Lung microvascular endothelial cell (primary cell): ENCODE results near the gene FAM204A. TPM values are rescaled to one million over a fixed set of nuclear protein-coding genes. Genes with fewer than 3 reads are reported as not detected.

Experiments used
- DNase-seq, 2 donors: peaks; one replicate each; pipeline versions ENCODE4 v3.0.0 to v3.0.0-alpha.2; 2010; ENCODE audit warnings: low read depth in 2 of 2
- total RNA-seq: library from RNA; depleted of rRNA; stranded (reverse); fragments of >200 nt; gene quantifications from 2 replicates; pipeline ENCODE4 v1.2.1, GENCODE V29; 2014

Gene FAM204A
- 24.2 and 28.0 TPM in 2 replicates for total RNA-seq

DNA sequence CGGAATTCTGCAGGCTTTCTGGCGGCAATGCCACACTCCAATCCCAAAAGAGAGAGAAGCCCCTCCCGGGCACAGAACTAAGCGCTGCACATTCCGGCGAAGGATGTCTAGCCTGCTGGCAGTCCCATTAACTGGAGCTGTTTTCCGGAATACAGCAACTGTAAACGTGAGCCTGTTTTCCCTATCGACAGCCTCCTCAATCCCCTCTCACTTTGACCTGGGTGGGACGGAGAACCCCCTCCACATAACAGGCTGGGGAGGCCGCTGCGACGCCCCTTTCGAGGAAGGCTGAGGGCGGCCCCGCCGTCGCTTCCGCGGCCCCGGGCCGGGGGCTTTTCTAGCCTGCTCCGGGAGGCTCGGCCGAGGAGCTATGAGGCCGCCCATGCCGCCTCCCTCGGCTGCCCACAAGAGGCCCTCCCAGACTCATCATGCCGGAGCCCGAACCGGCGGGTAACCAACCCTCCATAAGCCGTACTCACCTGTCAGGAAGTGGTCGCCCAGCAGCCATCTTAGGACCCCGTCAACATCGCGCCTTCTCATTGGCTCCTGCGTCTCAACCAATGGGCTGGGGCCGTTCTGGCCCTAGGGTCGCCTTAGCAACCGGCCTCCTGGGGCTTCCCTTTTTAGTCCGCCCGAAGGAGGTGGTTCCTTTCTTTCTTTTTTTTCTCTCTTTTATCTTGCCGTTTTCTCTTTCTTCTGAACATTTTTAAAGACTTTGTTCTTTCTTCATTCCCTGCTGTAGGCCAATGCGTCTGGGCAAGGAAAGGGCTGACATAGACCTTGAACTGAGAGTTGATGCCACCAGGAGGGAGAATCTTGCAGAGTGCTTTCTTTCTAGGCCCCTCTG, at the start of gene FAM204A:
TSS of gene FAM204A (minus strand) at position 534 of the 847 bp plus-strand sequence. CDS start 5,909 bp downstream, outside the sequence.
- DNase-seq, result peak; percentile 94 to 95

DNA sequence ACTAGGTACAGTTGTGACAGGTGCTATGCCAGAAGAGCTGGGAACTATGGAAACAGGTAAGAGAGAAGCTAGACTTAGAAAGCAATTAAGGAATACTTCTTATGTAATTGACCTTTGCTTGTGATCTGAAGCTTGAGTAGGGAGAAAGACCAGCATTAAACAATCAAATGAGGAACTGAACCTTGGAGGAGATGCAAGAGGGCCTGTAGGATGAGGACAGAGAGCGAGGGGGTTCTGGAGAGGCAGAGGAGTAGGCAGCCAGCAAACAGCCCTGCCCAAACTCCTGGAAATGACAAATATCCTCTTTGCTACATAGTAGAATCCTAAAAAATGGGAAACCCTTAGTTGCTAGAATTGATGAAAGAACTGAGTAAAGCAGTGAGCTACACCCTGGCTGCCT, 41.6 kb upstream of the FAM204A start:
- DNase-seq, result no peak

DNA sequence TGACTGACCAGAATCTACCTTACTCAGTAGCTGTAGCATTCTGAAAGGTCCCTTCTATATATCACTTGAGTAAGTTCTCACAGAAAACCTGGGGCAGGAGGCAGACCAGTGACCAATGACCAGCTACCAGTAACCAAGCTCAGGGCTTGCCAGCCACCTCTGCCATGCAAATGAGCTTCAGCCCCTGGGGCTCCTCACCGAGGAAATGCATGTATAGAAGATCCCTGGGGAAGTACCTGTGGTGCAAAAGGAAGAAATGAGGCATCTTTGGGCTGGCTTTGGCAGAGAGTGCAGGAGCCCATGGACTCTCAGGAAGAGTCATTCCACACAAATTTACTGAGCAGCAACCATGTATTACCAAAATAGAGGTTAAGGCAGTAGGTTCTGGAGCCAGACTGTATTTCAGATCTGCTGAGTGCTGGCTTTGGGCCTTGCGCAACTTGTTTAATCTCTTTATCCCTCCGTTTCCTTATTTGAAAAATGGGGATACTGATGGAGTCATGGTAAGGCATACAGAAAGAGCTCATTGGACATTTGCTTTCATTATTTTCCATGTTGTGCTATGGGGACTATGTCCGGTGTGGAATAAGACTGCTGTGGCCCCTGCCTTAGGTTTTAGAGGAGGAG, 41.1 kb upstream of the FAM204A start:
- DNase-seq, result no peak

DNA sequence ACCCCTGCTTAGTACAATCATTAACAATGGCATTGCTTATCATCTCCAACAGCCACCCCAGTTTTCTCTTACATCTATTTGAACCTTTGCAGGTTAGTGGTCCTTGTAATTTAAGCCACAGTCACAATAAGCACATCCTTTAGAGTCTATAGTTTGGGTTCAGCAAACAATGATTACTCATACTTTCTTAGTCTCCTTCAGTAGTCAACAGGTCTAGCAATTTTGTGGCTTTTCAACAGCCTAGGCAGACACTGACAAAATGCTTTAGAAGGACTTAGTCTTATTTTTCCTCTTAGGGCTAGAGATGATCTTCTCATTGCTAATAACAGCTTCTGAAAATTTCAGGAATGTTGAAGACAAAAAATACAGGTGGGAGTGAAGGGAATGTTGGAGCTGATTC, 32.3 kb upstream of the FAM204A start:
- no peak for DNase-seq

DNA sequence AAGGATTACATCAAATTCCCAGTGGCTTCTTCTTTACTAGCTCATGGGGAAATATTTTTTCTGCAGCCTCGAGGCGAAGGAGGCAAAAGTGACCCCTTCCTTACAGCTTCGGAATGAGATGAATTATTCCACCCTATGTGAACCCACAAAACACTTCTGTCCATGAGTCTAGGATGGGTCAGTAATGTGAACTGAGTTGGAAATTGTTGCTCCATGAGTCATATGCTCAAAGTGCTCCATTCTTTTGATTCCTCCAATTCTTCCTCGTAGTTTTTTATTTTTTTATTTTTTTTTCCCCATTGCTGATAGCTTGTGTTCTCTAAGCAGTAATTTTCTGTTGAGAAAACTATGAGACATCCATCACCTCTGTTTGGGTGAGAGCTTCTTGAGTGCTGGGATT, 31.7 kb upstream of the FAM204A start:
- DNase-seq, result peak in 1 of 2 donors; percentile 17

DNA sequence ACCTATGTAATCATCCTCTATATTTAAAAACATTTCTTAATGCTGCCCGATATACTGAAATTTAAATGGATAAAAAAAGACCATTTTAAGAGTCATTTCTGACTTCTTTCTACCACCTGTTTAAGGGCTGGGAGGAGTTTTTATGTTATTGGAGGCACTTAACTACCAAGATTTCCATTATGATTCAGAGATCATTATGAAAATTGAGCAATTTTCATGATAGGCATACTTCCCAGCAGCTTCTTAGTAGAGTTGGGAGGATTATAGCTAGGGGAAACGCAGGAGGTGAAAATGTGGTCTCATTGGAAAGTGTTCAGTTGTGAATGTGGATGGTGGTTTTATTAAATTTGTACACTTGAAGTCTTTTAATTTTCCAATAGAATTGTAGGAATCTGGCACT, 28.4 kb upstream of the FAM204A start:
- DNase-seq, result no peak

DNA sequence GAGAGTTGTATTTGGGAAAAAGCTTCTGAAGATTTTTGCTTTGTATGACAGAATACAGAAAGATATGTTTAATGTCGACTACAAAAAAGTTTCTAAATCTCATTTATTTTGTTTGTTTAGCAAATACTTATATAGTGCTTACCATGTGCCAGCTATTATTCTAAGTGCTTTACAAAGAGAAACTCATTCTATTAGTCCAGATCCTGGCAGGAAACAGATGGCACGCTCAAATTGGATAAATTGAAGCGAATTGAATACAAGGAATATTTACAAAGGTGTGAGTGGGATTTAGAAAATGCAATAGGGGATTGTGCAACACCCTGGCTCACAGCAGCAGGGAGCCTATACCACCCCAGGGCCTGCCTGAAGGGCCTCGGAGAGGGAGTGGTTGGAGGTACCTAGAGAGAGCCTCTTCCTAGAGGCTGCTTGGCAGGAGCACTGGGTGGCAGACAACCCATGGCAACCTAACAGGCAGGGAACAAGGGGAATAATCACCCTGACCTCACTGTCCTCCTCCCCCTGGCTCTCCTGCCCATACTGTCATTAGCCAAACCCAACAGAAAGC, 27.6 kb upstream of the FAM204A start:
- peak in 1 of 2 donors; percentile 23 for DNase-seq

DNA sequence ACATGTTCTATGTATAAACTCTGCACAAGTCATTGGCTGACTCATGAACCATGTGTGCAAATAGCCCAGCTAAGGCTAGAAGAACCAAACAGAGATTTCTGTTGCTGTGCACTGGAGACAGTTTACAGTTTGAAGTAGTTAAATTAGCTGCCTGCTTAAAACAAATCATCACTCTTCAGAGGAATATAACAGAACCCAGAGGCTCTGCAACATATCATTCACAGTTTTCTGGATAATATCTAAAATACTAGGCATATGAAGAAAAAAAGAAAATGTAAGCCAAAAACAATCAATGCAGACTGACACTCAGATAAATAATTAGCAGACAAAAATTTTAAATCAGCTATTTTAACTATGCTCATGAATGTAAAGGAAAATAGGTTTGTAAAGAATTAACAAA, 23.6 kb upstream of the FAM204A start:
- DNase-seq, result no peak

DNA sequence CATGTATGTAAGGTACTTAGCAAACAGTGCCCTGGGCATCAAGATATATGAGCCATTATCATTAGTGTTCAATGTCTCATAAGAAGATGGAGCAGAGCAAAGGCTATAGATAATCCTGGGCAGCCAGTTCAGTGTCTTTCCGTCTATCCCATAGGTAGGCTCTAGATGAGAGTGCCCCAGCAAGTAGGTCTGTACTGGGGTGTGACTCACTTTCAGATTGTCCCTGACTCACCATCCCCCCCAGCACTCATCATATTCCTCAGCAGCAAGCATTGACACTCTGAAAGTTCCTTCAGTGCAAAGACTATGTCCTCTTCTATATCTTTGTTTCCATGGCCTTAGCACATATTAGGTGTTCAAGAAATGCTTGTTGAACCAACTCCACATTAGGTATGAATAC, 20.0 kb upstream of the FAM204A start:
- no peak for DNase-seq

DNA sequence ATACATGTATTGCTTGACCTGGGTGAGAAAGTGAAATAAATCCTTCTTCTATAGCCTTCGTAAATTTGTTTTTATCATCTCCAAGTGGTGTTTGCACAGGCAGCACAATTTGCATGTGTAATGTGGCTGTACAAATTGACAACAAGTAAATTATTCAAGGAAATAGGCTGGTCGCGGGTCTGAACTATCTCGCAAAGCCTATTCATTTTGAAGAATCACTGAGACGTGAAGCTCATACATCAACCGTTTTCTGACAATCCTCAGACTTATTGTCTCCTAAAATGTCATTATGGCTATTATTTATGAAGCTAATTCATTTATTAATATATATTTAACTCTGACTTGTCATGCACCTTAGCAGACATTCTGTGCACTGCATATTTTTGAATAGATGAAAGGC, 16.2 kb upstream of the FAM204A start:
- no peak for DNase-seq

DNA sequence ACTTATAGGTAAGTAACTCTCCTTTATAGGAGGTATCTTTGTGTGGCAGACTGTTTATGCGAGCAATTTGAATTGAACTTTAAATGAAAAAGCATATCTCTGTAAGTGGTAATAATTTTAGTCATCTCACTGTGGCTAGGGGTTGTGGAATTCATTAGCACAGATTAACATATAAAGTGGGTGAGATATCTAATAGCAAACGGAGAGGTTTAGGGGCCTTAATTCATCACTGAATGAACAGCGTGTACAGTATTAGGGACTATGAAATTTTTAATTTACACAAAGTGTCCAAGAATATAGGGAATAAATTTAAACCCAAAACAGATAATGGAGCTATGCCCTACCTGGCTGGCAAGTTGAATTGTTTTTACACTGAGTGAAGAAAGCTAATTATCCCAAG, 15.7 kb upstream of the FAM204A start:
- DNase-seq, result no peak

DNA sequence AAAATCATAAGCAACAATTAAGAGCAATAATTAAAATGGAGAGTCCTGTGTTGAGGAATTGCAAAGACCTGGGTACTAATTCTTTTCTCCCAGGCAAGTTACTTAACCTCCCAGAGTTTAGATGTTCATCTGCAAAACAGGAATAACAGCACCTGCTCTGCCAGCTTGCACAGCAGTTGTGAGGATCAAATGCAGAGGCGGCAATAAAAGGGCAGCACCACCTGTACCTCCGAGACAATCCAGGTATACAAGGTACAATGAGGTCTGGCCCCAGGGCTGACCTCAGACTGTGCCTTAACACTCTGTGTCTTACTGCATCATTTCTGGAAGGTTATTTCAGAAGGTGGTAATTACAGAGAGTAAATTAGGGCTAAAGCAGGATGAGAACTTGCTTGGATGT, 14.5 kb upstream of the FAM204A start:
- DNase-seq, result no peak

DNA sequence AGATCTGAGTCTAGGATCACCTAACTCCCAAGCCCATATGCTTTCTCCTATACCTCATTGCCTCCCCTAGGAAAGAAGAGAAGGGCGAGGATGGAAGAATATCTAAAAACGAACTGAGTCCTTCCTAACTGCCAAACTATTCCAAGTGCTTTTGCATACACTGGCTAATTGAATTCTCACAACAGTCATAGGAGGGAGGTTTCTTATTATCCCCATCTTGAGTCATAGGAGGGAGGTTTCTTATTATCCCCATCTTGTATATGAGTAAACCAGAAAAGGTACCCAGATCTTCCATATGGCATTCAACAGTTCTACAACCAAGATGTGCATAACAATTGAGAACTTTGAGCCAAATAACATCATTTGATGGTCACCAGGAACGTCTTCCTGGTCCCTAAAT, 13.1 kb upstream of the FAM204A start:
- DNase-seq, result no peak

DNA sequence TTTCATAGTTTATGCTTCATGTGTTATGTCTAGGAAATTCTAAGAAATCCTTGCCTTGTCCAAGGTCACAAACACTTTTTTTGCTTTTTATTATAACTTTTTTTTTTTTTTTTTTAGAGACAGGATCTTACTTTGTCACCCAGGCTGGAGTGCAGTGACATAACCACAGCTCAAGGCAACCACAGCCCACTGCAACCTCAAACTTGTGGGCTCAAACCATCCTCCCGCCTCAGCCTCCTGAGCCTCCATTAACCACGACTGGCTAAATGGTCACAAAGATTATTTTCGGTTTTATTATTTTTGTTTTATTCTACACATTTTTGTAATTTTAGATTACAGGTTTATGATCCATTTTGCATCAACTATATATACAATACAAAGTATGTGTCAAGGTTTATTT, 7.1 kb upstream of the FAM204A start:
- DNase-seq, result no peak

DNA sequence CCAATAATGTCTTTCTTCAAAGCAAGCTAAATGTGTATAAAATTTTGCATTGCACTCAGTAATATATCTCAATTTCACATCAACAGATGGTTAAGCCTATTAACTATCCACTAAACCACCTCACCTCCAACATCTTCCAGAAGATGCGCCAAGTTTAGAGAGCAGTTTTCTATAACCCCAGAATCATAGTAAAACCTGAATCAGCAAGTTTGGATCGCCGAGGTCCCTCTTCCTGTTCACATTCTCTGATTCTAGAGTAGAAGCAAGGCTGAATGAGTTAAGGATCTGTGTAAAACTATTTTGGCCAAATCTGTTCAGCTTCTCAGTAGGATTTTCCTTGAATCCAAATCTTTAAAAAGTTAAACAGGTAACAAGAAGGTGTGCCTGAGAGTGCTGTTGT, 1.4 kb upstream of the FAM204A start:
- DNase-seq, result no peak

DNA sequence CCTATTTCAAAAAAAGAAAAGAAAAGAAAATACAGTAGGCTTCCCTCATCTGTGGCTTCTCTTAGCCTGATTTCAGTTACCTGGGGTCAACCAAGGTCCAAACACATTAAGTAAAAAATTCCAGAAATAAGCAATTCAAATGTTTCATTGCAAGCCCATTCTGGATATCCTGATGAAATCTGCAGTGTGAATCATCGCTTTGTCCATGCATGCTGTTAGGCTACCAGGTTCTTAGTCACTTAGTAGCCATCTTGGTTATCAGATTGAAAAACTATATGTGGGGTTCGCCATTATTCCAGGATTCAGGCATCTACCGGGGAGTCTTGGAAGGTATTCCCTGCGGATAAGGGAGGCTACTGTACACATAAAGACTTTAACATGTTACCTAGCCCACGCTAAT, 991 bp upstream of the FAM204A start:
- DNase-seq, result peak in 1 of 2 donors; percentile 3

DNA sequence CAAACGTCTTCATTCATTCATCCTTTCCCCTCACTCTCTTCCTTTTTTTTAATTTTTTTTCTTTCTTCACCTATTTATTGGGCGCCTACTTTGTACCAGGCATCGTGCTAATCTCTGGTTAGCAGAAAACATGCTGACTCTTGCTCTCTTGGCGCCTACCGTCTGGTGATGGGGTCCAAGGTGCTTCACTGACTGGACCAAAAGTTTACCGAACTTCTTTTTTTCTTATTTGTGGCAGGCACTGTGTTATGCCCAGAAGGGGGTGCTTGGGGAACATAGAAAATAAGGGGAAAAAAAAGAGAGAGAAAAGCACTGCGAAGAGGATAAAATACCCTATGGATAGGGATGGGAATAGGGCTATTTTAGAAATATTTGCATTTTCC, 505 bp upstream of the FAM204A start:
- DNase-seq, result peak in 1 of 2 donors; percentile 2

DNA sequence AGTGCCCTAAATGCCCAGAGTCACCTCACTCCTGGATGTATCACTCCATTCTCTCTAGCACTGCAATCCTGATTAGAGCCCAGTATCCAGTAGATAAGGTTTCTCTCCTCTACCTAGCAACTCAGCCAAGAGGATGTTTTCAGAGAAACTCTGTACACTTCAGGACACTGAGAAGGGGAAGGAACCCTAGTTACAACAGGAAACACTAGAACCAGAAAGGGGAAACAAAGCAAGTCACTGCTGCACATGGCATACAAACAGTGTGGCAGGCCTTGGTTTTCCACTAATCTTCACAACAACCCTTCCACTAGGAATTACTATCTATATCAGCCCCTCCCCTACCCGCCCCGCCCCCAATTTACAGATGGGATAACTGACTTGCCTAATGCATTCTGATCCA, 1.6 kb downstream of the FAM204A start:
- peak in 1 of 2 donors; percentile 11 for DNase-seq

DNA sequence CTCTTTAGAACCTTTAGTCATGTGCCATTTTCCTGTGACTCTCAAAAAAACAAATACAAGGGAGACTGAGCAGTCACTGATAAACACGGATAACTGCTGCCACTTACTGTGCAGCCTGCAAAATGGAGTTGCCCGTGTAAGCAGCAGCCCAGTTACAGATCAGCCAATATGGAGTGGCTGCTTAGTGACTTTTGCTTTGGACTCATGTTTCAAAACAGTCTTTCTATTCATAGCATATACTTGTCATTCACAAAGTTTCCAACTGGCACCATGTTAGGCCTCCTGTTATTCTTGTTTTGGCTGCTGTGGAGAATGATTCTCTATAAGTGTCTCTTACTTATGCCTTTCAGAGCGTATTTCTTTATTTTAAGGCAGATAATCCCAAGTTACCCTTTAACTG, 3.0 kb downstream of the FAM204A start:
- no peak for DNase-seq

DNA sequence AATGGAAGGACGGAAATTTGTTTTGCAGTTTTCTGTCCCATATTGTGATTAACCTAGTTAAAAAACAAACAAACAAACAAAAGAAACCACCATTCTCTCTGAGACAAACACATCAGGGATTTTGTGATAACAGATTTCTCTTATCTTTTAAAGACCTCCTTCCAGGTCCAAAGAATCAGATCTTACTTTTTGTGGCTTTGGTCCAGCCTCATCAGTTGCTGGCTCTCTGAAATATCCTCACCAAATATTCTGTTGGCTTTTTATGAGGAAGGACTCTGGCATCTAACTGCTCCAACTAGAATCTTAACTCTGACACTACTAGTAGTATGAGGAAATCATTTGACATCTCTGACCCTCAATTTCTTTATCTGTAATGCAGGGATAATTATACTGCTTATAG, 4.8 kb downstream of the FAM204A start:
- no peak for DNase-seq

DNA sequence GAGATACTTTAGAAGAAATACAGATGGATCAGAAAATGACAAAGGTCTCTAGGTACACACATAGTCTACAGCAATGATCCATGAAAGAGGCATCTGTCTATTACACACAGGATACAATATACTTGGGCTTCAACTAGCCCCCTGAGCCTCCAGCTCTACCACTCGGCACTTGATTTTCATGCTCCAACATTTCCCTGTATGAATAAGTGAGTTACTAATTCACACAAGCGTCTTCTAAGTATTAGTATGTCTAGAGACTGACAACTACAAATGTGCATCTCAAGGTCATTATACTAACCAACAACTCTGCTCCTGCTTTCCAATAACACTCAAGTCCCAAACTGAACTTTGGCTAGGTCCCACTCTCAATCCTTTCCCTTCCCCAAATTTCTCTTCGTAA, 8.3 kb downstream of the FAM204A start:
- DNase-seq, result no peak

DNA sequence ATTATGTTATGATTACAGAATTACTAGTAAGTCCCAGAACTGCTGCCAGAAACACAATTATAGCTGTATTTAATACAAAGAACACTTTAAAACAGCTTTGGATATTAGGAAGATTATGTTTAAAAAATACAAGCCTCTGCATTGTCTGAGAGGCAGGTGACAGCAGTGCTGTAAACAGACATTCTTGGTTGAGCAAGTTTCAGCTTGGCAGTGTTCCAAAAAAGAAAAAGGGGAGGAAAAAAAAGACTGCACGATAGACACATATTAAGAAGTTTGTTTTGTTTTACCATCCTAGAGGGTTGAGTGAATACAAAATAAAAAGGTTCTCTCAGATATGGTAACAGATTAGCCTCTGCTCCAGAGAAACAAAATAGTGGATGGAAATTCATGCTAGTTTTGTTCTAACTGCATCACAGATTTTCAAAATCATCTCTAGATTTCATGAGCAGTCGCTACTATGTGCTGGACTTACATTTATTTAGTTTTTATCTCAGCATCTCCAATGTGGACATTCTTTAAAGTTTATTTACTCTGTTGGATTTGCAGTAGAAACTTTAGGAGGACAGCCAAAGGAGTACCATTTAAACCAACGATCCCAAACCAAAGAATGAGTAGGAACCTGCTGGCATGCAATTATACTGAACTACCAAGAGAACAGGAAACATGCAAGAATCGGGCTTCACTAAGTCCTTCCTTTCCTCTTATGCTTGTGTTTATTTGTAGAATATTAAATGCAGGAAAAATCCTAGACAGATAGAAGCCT, 9.0 kb downstream of the FAM204A start:
- DNase-seq, result peak; percentile 37 to 52
